ENCODE results near the gene CA6. TPM values are rescaled to one million over a fixed set of nuclear protein-coding genes. Genes with fewer than 3 reads are reported as not detected.
A peak's percentile ranks its signal among the peaks of the same experiment; 100 is the strongest.
"Not testable (repeated sequence)": the region's sequence is repeated elsewhere in the genome, so short reads cannot be mapped to it uniquely, and the experiment has no call there.

The CA6 gene
- total RNA-seq, 1 donor from 2014 or later: not detected

DNA sequence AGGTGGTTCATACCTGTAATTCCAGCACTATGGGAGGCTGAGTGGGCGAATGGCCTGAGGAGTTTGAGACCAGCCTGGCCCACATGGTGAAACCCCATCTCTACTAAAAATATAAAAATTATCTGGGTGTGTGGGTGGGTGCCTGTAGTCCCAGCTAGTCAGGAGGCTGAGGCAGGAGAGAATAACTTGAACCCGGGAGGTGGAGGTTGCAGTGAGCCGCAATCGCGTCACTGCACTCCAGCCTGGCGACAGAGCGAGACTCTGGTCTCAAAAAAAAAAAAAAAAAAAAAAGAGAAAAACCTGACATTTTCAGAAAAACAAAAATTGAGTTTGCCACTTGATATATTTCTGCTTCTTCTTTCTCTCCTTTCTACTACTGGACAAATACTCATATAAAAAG, 24.3 kb downstream of the CA6 start:
- DNase-seq: no peak

- DNase-seq: no peak
These were observed 25.2 kb downstream of the CA6 start for GRCh38 chr1:8970870-8971337.

- DNase-seq: no peak
These were observed 28.9 kb downstream of the CA6 start for GRCh38 chr1:8974551-8974950.

DNA sequence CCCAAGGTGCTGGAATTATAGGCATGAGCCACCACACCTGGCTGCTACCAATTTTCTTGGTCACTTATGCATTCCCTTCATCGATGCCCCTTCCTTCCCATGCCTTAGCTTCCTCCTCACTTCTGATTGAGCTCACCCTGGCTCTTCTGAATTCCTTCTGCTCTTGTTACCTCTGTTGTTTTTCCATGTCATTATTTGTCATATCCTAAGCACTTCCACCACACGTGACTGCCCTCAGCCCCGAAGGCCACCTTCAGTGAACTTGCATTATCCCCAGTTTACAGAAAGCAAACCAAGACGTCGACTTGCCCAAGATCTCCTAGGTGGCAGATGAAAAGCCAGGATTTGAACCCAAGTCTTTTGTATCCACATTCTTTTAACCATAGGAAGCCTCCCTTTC, 30.7 kb downstream of the CA6 start:
- DNase-seq: no peak

DNA sequence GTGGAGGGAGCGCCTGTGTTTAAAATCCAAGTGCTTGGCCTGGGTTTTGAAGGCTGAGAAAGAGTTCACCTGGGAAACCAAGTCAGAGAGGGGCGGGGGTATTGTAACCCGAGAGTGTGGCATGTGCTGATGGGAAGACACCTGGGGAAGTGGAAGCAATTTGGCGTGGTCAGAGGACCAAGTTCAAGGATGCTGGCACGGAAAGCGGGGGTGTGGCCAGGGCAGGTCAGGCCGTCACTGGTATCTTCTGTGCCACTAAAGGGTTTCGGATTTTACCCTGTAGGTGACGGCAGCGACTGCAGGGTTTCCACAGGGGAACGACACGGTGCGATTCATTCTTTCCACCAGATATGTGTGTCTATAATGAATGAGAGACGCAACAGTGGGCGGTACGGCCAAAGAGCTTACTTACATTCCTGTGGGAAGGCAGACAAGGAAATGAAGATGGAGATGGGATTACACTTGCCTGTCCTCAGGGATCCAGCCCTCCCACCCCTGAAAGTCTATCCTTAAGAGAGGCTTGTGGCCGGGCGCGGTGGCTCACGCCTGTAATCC, 31.3 kb downstream of the CA6 start:
- no peak for DNase-seq

- no peak for DNase-seq
These were observed 35.0 kb downstream of the CA6 start for GRCh38 chr1:8980656-8981055.

DNA sequence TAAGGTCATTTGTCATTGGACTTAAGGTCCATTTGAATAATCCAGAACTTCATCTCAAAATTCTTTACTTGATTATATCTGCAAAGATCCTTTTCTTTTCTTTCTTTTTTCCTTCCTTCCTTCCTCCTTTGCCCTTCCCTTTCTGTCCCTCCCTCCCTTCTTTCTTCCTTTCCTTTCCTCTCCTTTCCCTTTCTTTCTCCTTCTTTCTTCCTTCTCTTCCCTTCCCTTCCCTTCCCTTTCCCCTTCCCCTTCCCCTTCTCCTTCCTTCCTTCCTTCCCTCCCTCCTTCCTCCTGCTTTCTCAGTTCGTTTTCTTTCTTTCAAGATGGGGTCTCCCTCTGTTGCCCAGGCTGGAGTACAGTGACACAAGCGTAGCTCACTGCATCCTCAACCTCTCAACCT, 35.5 kb downstream of the CA6 start:
- DNase-seq: no peak

- no peak for DNase-seq
These were observed 38.5 kb downstream of the CA6 start for GRCh38 chr1:8984203-8984602.

- DNase-seq: no peak
These were observed 39.3 kb downstream of the CA6 start for GRCh38 chr1:8984990-8985389.

DNA sequence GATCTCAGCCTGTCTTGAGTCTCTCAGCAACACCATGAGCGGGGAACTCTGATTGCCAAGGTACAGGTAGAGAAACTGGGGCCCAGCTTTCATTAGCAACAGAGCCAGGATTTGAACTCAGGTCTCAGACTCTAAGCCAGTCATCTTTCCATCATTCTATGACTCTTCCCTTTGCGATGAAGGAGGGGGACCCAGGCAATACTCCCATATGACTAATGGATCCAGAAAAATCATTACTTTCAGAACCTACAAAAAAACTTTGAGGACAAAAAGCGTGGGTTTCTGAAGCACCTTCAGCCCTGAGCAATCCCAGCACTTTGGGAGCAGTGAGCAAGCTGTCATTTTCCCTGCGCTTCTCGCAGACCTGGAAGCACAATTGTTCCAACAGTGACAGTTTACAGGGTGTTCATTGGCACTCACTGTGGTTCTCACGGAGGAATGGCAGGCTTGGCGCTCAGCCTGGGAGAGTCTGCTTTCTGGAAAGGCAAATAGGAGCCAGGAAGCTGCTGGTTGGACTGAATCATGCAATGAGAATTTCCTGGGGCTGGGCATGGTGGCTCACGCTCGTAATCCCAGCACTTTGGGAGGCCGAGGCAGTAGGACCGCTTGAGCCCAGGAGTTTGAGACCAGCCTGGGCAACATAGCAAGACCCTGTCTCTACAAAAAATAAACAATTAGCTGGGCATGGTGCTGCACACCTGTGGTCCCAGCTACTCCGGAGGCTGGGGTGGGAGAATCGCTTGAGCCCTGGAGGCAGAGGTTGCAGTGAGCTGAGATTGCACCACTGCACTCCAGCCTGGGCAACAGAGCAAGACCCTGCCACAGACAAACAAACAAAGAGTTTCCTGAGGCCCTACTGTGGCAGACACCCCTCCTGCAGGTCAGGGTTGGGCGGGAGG, 40.5 kb downstream of the CA6 start:
- DNase-seq: peak; percentile 80

GRCh38 chr1:8986814-8987190, 41.1 kb downstream of the CA6 start:
- no peak for DNase-seq

GRCh38 chr1:8987881-8988617, 42.4 kb downstream of the CA6 start:
- peak; percentile 27 for DNase-seq

GRCh38 chr1:8988618-8988967, 42.9 kb downstream of the CA6 start:
- no peak for DNase-seq

DNA sequence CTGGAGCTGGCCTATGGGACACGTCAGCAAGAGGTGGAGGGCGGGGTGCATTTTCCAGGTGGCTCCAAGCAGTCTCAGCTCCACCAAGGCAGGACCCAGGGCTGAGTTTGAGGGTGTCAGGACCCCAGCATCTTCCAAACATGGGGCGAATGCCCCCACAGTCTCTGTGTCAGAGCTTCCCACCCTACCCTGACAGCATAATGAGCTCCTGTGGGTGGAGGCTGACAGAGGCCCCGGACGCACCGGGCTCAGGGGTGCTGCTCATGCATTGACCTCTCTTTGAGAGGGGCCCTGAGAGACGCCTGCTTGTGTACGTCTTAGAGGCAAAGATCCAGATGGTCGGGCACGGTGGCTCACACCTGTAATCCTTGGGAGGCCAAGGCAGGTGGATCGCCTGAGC, 43.4 kb downstream of the CA6 start:
- DNase-seq: no peak

DNA sequence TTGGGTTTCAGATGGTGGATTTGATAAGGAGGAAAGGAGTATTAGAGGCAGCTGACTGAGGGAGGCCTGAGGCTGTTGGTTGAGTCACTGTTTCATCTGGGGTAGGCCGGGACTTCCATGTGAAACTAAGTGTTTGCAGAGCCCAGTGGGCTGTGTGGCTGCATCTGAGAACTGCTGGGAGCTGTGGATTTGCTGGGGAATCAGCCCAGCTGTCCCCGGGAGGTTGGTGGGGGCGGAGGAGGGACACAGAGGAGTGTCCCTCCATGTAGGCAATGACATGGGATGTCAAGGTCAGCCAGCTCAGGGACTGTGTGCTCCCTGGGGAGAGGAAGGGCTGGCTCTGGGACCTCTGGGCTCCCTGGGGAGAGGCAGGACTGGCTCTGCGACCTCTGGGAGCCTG, 44.2 kb downstream of the CA6 start:
- DNase-seq: no peak

DNA sequence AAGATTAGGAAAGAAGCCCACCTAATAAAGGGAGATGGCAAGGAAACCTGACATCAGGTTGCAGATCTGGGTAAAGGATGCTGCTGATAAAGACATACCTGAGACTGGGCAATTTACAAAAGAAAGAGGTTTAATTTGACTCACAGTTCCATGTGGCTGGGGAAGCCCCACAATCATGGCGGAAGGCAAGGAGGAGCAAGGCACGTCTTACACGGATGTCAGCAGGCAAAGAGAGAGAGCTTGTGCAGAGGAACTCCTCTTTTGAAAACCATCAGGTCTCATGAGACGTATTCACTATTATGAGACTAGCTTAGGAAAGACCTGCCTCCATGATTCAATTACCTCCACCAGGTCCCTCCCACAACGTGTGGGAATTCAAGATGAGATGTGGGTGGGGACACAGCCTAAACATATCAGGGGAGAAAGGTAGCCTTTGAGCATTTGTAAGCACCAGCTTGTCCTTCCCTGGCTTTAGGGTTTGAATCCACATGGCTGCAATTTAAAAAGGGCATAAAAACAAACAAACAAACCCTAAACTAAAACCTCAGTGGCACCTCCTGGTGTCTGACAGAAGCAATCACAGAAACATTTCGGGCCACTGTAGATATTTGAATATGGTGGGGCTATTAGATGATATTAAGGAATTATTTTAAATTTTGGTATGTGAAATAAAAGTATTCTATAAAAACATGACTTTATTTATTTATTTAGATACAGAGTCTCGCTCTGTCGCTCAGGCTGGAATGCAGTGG, 47.4 kb downstream of the CA6 start:
- DNase-seq: no peak

DNA sequence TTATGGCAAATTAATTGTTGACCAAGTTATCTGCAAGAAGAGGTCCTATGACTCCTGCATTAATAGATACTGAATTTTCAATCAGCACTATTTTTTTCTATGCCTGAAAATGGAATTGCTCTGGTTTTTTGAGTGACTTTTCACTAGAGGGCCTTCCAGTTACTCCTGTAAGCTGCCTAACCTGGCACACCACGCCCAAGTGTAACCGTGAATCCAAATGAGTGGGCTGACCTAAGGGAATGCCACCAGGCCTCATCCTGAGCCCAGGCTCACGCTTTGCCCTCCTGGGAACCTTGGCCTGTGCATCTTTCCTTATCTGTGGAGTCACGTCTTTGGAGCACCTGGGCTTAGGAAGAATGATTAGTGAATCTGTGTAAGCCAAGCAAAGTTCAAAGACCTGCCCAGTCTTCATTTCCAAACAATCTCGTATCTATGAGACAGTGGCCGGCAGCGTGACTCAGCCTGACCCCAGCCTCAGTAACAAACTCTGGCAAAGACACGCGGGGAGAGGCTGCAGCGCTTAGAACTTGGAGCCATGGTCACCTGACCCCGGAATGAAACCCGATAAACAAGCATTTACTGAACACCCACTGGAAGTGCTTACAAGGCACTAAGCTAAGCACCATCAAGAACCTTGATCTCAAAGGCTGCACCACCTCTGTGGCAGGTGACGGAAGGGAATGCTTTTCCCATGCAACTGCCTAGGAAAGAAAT, 48.5 kb downstream of the CA6 start:
- DNase-seq: not testable (repeated sequence)

DNA sequence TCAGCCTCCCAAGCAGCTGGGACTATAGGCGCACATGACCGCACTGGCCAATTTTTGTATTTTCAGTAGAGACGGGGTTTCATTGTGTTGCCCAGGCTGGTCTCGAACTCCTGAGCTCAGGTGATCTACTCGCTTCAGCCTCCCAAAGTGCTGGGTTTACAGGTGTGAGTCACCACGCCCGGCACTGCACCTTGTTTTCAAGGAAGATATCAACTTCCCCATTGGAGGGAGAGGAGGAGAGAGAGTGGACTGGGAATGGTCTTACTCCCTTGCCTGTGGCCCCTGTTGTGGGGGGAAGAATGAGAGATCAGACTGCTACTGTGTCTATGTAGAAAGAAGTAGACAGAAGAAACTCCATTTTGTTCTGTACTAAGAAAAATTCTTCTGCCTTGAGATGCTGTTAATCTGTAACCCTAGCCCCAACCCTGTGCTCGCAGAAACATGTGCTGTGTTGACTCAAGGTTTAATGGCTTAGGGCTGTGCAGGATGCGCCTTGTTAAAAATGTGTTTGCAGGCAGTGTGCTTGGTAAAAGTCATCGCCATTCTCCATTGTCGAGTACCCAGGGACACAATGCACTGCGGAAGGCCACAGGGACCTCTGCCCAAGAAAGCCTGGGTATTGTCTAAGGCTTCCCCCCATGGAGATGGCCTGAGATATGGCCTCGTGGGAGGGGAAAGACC, 56.0 kb downstream of the CA6 start:
- not testable (repeated sequence) for DNase-seq

GRCh38 chr1:9002215-9002560, 56.5 kb downstream of the CA6 start:
- not testable (repeated sequence) for DNase-seq

DNA sequence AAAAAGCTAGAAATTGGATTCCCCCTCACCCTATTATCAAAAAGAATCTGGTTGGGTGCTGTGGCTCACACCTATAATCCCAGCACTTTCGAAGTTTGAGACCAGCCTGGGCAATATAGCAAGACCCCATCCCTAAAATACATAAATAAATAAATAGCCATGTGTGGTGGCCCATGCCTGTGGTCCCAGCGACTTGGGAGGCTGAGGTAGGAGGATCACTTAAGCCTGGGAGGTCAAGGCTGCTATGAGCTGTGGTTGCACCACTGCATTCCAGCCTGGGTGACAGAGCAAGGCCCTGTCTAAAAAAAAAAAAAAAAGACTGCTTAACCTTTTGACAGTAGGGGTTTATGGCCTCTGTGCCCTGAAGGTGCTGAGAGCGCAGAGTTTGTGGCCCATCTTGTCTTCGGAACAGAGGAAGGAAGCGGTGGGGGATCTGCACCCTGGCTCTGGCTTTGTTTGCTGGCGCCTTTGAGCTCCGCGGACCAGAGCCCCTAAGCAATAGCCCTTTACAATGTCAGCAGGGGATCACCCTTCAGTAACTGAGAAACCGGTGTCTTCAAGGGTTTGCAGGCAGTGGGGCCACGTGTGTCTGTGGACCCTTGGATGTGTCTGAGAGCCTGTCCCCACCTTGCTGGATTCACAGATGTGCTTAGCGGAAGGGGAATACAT, 58.5 kb downstream of the CA6 start:
- DNase-seq: no peak
